ENCODE data around the gene PIK3C2G.

The PIK3C2G gene

DNA sequence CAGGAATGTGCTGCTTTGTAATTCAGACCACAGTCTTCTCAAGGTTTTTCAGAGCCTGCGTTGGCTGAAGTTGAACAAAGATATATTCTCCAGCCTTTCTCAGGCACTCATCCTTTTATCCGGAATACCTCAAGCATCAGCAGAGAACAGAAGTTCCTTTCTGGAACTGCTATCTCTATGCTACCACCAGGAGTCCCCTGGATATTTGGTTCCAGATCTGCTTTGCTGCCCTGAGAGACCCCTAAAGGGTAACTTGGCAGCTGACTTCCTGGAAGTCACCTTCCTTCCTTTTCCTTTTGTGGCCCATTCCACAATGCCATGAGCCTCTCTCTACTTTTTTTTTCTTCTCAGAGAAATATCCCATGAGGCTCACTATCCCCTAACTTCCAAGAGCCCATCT, 288.3 kb downstream of the PIK3C2G start:
- Histone ChIP-seq H3K4me1 (ENCODE audit: control insufficient read depth, insufficient read depth, low read length) (no peaks in the 10 kb centered on the region), H3K9ac (ENCODE audit: low read depth, low read length) (no peak overlapping the region), H3K27me3 (ENCODE audit: control insufficient read depth, insufficient read depth, low read length) (no peaks in the 10 kb centered on the region), H3K36me3 (ENCODE audit: control insufficient read depth, insufficient read depth, low read length) (no peaks in the 10 kb centered on the region), H3K9me3 (ENCODE audit: control insufficient read depth, insufficient read depth, low read length) (no peaks in the 10 kb centered on the region), H3K4me3 (ENCODE audit: low read depth, low read length) (no peak overlapping the region)

- H3K27me3 ChIP-seq (ENCODE audit: control insufficient read depth, insufficient read depth, low read length) = no peaks in the 10 kb centered on the region
- no peak overlapping the region for H3K4me3 ChIP-seq (ENCODE audit: low read depth, low read length)
- H3K36me3 ChIP-seq (ENCODE audit: control insufficient read depth, insufficient read depth, low read length) = no peaks in the 10 kb centered on the region
- H3K4me1 ChIP-seq (ENCODE audit: control insufficient read depth, insufficient read depth, low read length) = no peaks in the 10 kb centered on the region
- H3K9ac ChIP-seq (ENCODE audit: low read depth, low read length) = no peak overlapping the region
- H3K9me3 ChIP-seq (ENCODE audit: control insufficient read depth, insufficient read depth, low read length) = no peaks in the 10 kb centered on the region
These were observed 289.8 kb downstream of the PIK3C2G start for GRCh38 chr12:18551106-18551505.

GRCh38 chr12:18551701-18552100, 290.4 kb downstream of the PIK3C2G start:
- H3K9ac ChIP-seq (ENCODE audit: low read depth, low read length) = no peak overlapping the region

GRCh38 chr12:18552829-18553228, 291.5 kb downstream of the PIK3C2G start:
- Histone ChIP-seq H3K9me3 (ENCODE audit: control insufficient read depth, insufficient read depth, low read length) (no peaks in the 10 kb centered on the region), H3K4me3 (ENCODE audit: low read depth, low read length) (no peak overlapping the region), H3K9ac (ENCODE audit: low read depth, low read length) (no peak overlapping the region), H3K27me3 (ENCODE audit: control insufficient read depth, insufficient read depth, low read length) (no peaks in the 10 kb centered on the region), H3K36me3 (ENCODE audit: control insufficient read depth, insufficient read depth, low read length) (no peaks in the 10 kb centered on the region), H3K4me1 (ENCODE audit: control insufficient read depth, insufficient read depth, low read length) (no peaks in the 10 kb centered on the region)

More at GRCh38 chr12:18551701-18552100, 290.4 kb downstream of the PIK3C2G start:
- H3K4me1 ChIP-seq (ENCODE audit: control insufficient read depth, insufficient read depth, low read length) = no peaks in the 10 kb centered on the region
- H3K27me3 ChIP-seq (ENCODE audit: control insufficient read depth, insufficient read depth, low read length) = no peaks in the 10 kb centered on the region
- H3K36me3 ChIP-seq (ENCODE audit: control insufficient read depth, insufficient read depth, low read length) = no peaks in the 10 kb centered on the region
- no peaks in the 10 kb centered on the region for H3K9me3 ChIP-seq (ENCODE audit: control insufficient read depth, insufficient read depth, low read length)
- H3K4me3 ChIP-seq (ENCODE audit: low read depth, low read length) = no peak overlapping the region

DNA sequence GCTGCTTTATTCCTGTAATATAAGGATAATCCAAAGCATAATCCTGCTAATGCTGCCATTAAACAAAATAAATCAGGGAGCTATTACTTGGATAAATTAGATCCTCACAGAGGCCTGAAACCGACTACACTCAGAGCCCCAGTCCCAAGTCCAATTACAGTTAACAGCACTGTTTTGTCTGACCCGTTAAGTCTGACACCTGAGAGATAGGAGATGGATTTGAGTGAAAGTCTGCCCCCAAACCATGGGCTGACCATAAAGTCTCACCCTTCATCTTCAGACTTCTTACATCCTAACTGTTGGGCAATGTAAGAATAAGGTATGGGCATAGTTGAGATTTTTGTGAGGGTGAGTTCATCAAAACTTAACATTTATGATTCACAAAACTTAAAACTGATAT, 294.8 kb downstream of the PIK3C2G start:
- Histone ChIP-seq H3K4me1 (ENCODE audit: control insufficient read depth, insufficient read depth, low read length) (no peaks in the 10 kb centered on the region), H3K27me3 (ENCODE audit: control insufficient read depth, insufficient read depth, low read length) (no peaks in the 10 kb centered on the region), H3K4me3 (ENCODE audit: low read depth, low read length) (no peak overlapping the region), H3K9me3 (ENCODE audit: control insufficient read depth, insufficient read depth, low read length) (no peaks in the 10 kb centered on the region), H3K9ac (ENCODE audit: low read depth, low read length) (no peak overlapping the region), H3K36me3 (ENCODE audit: control insufficient read depth, insufficient read depth, low read length) (no peaks in the 10 kb centered on the region)

- H3K9ac ChIP-seq (ENCODE audit: low read depth, low read length) = no peak overlapping the region
- H3K27me3 ChIP-seq (ENCODE audit: control insufficient read depth, insufficient read depth, low read length) = no peaks in the 10 kb centered on the region
- H3K9me3 ChIP-seq (ENCODE audit: control insufficient read depth, insufficient read depth, low read length) = no peaks in the 10 kb centered on the region
- no peak overlapping the region for H3K4me3 ChIP-seq (ENCODE audit: low read depth, low read length)
- H3K4me1 ChIP-seq (ENCODE audit: control insufficient read depth, insufficient read depth, low read length) = no peaks in the 10 kb centered on the region
- no peaks in the 10 kb centered on the region for H3K36me3 ChIP-seq (ENCODE audit: control insufficient read depth, insufficient read depth, low read length)
These were observed 297.9 kb downstream of the PIK3C2G start for GRCh38 chr12:18559242-18559641.

DNA sequence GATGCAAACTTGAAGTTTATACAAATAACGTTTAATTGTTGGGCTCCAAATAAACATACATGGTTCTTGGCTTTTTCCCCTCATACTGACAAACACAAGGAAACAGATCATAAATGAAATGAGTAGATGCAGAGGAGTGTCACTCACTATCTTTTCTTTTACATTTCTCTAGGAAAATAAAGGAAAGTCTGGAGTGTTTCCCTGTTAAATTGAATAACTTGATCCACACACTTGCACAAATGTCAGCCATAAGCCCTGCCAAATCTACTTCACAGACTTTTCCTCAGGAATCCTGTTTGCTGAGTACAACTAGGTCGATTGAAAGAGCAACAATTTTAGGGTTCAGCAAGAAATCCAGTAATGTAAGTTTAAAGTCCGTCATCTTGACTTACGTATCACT, 301.2 kb downstream of the PIK3C2G start:
- no peaks in the 10 kb centered on the region for H3K9me3 ChIP-seq (ENCODE audit: control insufficient read depth, insufficient read depth, low read length)
- H3K36me3 ChIP-seq (ENCODE audit: control insufficient read depth, insufficient read depth, low read length) = no peaks in the 10 kb centered on the region
- no peaks in the 10 kb centered on the region for H3K4me1 ChIP-seq (ENCODE audit: control insufficient read depth, insufficient read depth, low read length)
- no peak overlapping the region for H3K9ac ChIP-seq (ENCODE audit: low read depth, low read length)
- no peak overlapping the region for H3K4me3 ChIP-seq (ENCODE audit: low read depth, low read length)
- H3K27me3 ChIP-seq (ENCODE audit: control insufficient read depth, insufficient read depth, low read length) = no peaks in the 10 kb centered on the region

DNA sequence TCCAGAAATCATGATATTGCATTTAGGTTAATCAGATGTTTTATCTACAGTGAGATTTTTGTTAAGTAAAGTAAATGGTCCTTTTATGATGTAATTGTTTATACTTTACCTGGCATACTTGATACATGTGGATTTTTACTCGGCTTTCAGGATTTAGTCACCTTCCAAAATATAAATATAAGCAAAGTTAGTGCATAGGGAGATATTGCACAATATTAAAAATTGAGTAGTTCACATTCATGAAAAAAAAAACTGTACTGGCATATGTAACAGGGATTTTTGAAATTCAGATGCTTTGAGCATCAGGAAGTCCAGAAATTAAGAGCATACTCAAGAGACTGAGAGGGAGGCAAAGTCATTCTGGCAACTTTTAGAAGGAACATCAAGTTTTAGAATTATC, 303.0 kb downstream of the PIK3C2G start:
- Histone ChIP-seq H3K27me3 (ENCODE audit: control insufficient read depth, insufficient read depth, low read length) (no peaks in the 10 kb centered on the region), H3K36me3 (ENCODE audit: control insufficient read depth, insufficient read depth, low read length) (no peaks in the 10 kb centered on the region), H3K4me3 (ENCODE audit: low read depth, low read length) (no peak overlapping the region), H3K9ac (ENCODE audit: low read depth, low read length) (no peak overlapping the region), H3K4me1 (ENCODE audit: control insufficient read depth, insufficient read depth, low read length) (no peaks in the 10 kb centered on the region), H3K9me3 (ENCODE audit: control insufficient read depth, insufficient read depth, low read length) (no peaks in the 10 kb centered on the region)

DNA sequence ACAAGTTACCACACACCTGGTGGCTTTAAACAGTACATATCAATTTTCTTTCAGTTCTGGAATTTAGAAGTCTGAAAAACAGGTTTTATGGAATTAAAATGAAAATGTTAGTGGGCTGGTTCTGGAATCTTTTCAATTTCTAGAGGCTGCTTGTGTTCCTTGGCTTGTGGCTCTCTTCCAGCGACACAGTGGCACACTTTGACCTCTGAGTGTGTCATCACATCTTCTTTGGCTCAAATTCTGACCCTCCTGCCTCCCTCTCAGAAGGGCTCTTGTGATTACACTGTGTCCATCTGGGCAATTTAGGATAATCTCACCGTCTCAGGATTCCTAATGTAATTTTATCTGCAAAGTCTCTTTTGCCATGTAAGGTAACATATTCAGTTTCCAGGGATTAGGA, 306.5 kb downstream of the PIK3C2G start:
- no peaks in the 10 kb centered on the region for H3K4me1 ChIP-seq (ENCODE audit: control insufficient read depth, insufficient read depth, low read length)
- H3K27me3 ChIP-seq (ENCODE audit: control insufficient read depth, insufficient read depth, low read length) = no peaks in the 10 kb centered on the region
- no peaks in the 10 kb centered on the region for H3K36me3 ChIP-seq (ENCODE audit: control insufficient read depth, insufficient read depth, low read length)
- no peaks in the 10 kb centered on the region for H3K9me3 ChIP-seq (ENCODE audit: control insufficient read depth, insufficient read depth, low read length)
- no peak overlapping the region for H3K9ac ChIP-seq (ENCODE audit: low read depth, low read length)
- no peak overlapping the region for H3K4me3 ChIP-seq (ENCODE audit: low read depth, low read length)

- Histone ChIP-seq H3K4me3 (ENCODE audit: low read depth, low read length) (no peak overlapping the region), H3K9ac (ENCODE audit: low read depth, low read length) (no peak overlapping the region), H3K9me3 (ENCODE audit: control insufficient read depth, insufficient read depth, low read length) (no peaks in the 10 kb centered on the region), H3K36me3 (ENCODE audit: control insufficient read depth, insufficient read depth, low read length) (no peaks in the 10 kb centered on the region), H3K4me1 (ENCODE audit: control insufficient read depth, insufficient read depth, low read length) (no peaks in the 10 kb centered on the region), H3K27me3 (ENCODE audit: control insufficient read depth, insufficient read depth, low read length) (no peaks in the 10 kb centered on the region)
These were observed 309.2 kb downstream of the PIK3C2G start for GRCh38 chr12:18570543-18570942.

DNA sequence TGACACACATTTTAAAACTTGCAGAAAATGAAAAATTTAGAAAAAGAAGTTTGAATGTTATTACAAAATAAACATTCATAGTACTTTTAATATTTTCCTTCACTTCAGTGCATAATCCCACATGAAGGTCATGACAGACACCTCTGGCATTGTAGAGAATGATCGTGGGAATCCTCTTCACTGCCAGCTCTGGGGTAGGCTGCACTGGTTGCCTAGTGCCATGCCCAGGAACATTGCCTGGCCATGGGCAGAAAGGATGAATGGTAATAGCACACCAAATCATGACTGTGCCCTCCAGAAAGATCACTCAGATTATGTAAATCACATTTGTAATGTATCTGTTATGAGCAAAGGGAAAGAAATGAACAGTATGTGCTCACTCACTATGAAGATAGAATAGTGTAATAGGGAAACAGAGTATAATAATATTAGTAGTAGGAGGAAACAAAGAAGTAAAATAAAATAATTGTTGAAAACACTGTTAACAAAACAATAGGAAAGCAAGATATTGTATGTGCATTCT, 314.8 kb downstream of the PIK3C2G start:
- H3K27me3 ChIP-seq (ENCODE audit: control insufficient read depth, insufficient read depth, low read length) = no peaks in the 10 kb centered on the region
- H3K36me3 ChIP-seq (ENCODE audit: control insufficient read depth, insufficient read depth, low read length) = no peaks in the 10 kb centered on the region
- no peaks in the 10 kb centered on the region for H3K4me1 ChIP-seq (ENCODE audit: control insufficient read depth, insufficient read depth, low read length)
- H3K9me3 ChIP-seq (ENCODE audit: control insufficient read depth, insufficient read depth, low read length) = no peaks in the 10 kb centered on the region
- no peak overlapping the region for H3K4me3 ChIP-seq (ENCODE audit: low read depth, low read length)
- no peak overlapping the region for H3K9ac ChIP-seq (ENCODE audit: low read depth, low read length)

DNA sequence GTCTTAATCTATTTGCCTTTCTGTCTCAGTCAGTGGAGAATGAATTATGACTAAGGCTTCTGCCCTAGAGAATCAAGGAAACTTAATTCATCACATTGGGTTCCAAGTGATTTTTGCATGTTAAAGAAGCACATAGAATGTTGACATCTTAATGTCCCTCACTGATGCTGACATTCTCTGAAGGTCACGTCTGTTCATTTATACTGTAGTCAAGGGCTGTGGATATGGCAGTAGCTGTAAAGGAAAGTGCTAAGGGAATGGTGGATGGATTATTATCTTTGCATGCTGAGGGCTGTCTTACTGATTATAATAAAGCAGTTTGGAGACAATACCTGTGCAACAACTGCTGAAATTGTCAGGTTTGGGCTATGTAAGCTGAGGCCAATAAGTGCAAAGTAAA, 315.3 kb downstream of the PIK3C2G start:
- Histone ChIP-seq H3K27me3 (ENCODE audit: control insufficient read depth, insufficient read depth, low read length) (no peaks in the 10 kb centered on the region), H3K4me3 (ENCODE audit: low read depth, low read length) (no peak overlapping the region), H3K9me3 (ENCODE audit: control insufficient read depth, insufficient read depth, low read length) (no peaks in the 10 kb centered on the region)

DNA sequence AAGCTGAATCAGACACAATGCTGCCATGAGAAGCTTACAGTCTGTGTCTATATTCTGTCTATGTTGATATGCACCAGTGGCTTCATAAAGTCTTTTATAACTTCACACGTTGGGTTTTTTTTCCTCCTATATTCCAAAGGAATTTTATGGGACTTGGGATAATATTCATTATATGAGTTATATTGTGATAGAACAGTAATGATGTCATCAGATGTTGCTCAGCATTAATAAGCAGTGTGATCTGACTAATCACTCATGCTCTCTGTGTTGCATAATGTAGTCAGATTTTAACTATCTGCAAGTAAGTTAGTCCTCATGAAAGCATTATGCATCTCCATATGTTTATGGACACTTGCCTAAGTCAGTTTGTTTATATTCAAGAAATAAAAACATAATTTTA, 316.9 kb downstream of the PIK3C2G start:
- H3K9me3 ChIP-seq (ENCODE audit: control insufficient read depth, insufficient read depth, low read length) = no peaks in the 10 kb centered on the region
- H3K27me3 ChIP-seq (ENCODE audit: control insufficient read depth, insufficient read depth, low read length) = no peaks in the 10 kb centered on the region
- no peaks in the 10 kb centered on the region for H3K36me3 ChIP-seq (ENCODE audit: control insufficient read depth, insufficient read depth, low read length)
- no peak overlapping the region for H3K9ac ChIP-seq (ENCODE audit: low read depth, low read length)
- H3K4me1 ChIP-seq (ENCODE audit: control insufficient read depth, insufficient read depth, low read length) = no peaks in the 10 kb centered on the region
- H3K4me3 ChIP-seq (ENCODE audit: low read depth, low read length) = no peak overlapping the region

More for the DNA sequence above, 315.3 kb downstream of the PIK3C2G start:
- Histone ChIP-seq H3K36me3 (ENCODE audit: control insufficient read depth, insufficient read depth, low read length) (no peaks in the 10 kb centered on the region), H3K9ac (ENCODE audit: low read depth, low read length) (no peak overlapping the region), H3K4me1 (ENCODE audit: control insufficient read depth, insufficient read depth, low read length) (no peaks in the 10 kb centered on the region)

Measured in iPS-15b (cell line).